GM18519 (cell line): ENCODE measurements around the gene CNTN2.

Experiments used
- ATAC-seq: cut with Tn5 transposase; IDR thresholded peaks from one replicate; pipeline ENCODE4 v1.9.1; 2021; ENCODE audit warnings: mild to moderate bottlenecking, moderate library complexity; ENCODE audit not compliant: unreplicated experiment, low FRiP score

Gene CNTN2

GRCh38 chr1:205042911-205043806, at the start of gene CNTN2:
TSS of gene CNTN2 (plus strand) at chr1:205043212. CDS start at chr1:205053186, 9,974 bp downstream.
- no peak for ATAC-seq

GRCh38 chr1:204994086-204994862, 48.7 kb upstream of the CNTN2 start:
- no peak for ATAC-seq

GRCh38 chr1:204996981-204997380, 46.0 kb upstream of the CNTN2 start:
- no peak for ATAC-seq

- no peak for ATAC-seq
Measured at GRCh38 chr1:204997591-204998355, 45.2 kb upstream of the CNTN2 start.

GRCh38 chr1:205001162-205001561, 41.9 kb upstream of the CNTN2 start:
- no peak for ATAC-seq

GRCh38 chr1:205002705-205003104, 40.3 kb upstream of the CNTN2 start:
- no peak for ATAC-seq

- ATAC-seq: no peak
Measured at GRCh38 chr1:205003358-205004131, 39.5 kb upstream of the CNTN2 start.

GRCh38 chr1:205004351-205004750, 38.7 kb upstream of the CNTN2 start:
- ATAC-seq: no peak

GRCh38 chr1:205008896-205009295, 34.1 kb upstream of the CNTN2 start:
- no peak for ATAC-seq

- no peak for ATAC-seq
Measured at GRCh38 chr1:205009670-205010069, 33.3 kb upstream of the CNTN2 start.

- no peak for ATAC-seq
Measured at GRCh38 chr1:205012391-205013140, 30.4 kb upstream of the CNTN2 start.

- no peak for ATAC-seq
Measured at GRCh38 chr1:205013683-205014367, 29.2 kb upstream of the CNTN2 start.

- no peak for ATAC-seq
Measured at GRCh38 chr1:205014783-205015182, 28.2 kb upstream of the CNTN2 start.

- no peak for ATAC-seq
Measured at GRCh38 chr1:205015241-205015640, 27.8 kb upstream of the CNTN2 start.

- no peak for ATAC-seq
Measured at GRCh38 chr1:205016075-205016474, 26.9 kb upstream of the CNTN2 start.

GRCh38 chr1:205016584-205016983, 26.4 kb upstream of the CNTN2 start:
- no peak for ATAC-seq

GRCh38 chr1:205017001-205017400, 26.0 kb upstream of the CNTN2 start:
- no peak for ATAC-seq

- ATAC-seq: no peak
Measured at GRCh38 chr1:205017766-205018165, 25.2 kb upstream of the CNTN2 start.

GRCh38 chr1:205018381-205018780, 24.6 kb upstream of the CNTN2 start:
- ATAC-seq: no peak
